A549 (cell line): ENCODE data around the gene EPHA5. TPM values are rescaled to one million over a fixed set of nuclear protein-coding genes. Genes with fewer than 3 reads are reported as not detected.
A peak's percentile ranks its signal among the peaks of the same experiment; 100 is the strongest.

Source experiments
- ATAC-seq, 2 experiments: fragments of 200-7000 bp in 1 of 2; fragments of >200 bp in 1 of 2; cut with Nextera tagmentation in 1 of 2; cut with Tn5 transposase in 1 of 2; 3 replicates each; pipeline versions ENCODE4 v1.8.0 to v1.9.1; 2018 to 2020; ENCODE audit warnings: mild to moderate bottlenecking in 1 of 2, moderate library complexity in 1 of 2
- CTCF ChIA-PET: fragments of 300-600 bp; sonication (Branson Sonifier 250); formaldehyde crosslinking; extraction: SDS; loops from one replicate; lab custom pipeline; 2021; ENCODE audit warnings: antibody characterized with exemption, inconsistent platforms; lab: Yijun Ruan, JAX
- POLR2A ChIA-PET: fragments of 350-600 bp; formaldehyde crosslinking; extraction: SDS; loops from one replicate; lab custom pipeline; 2021; ENCODE audit warnings: antibody characterized with exemption, inconsistent platforms; lab: Yijun Ruan, JAX
- DNase-seq, 2 experiments: peaks; one replicate each; pipeline versions ENCODE4 v3.0.0 to v3.0.0-alpha.2; 2011 to 2016; ENCODE audit warnings: low read depth in 1 of 2, low spot score in 1 of 2
- FAIRE-seq: peaks from 2 replicates; lab custom pipeline; 2011; peaks lifted over from hg19 to GRCh38; lab: Jason Lieb, UNC
- H3K27ac ChIP-seq, 2 experiments: fragments of >200 bp; sonication (Bioruptor Twin); formaldehyde crosslinking; 3 replicates each; pipeline ENCODE4 v1.5.1; 2016 to 2017
- H3K4me1 ChIP-seq: fragments of >200 bp; sonication (Bioruptor Twin); formaldehyde crosslinking; 3 replicates; pipeline ENCODE4 v1.6.1; 2016
- H3K4me2 ChIP-seq: fragments of >200 bp; sonication (Bioruptor Twin); formaldehyde crosslinking; 3 replicates; pipeline ENCODE4 v1.6.1; 2016
- H3K4me3 ChIP-seq: fragments of >200 bp; sonication (Bioruptor Twin); formaldehyde crosslinking; 3 replicates; pipeline ENCODE4 v1.5.1; 2016
- H3K9me3 ChIP-seq: fragments of >200 bp; sonication (Bioruptor Twin); formaldehyde crosslinking; 3 replicates; pipeline ENCODE4 v1.6.1; 2016
- BHLHE40 ChIP-seq: IDR thresholded peaks from 2 replicates; pipeline ENCODE4 v1.6.1; 2012; ENCODE audit warnings: low read depth, low read length, inconsistent platforms
- CHD4 ChIP-seq: fragments of 200-600 bp; sonication (generic); IDR thresholded peaks from 2 replicates; pipeline ENCODE4 v1.6.1; 2016; ENCODE audit warnings: antibody characterized with exemption, mild to moderate bottlenecking, borderline replicate concordance
- ESRRA ChIP-seq: fragments of 150-350 bp; IDR thresholded peaks from 2 replicates; pipeline ENCODE4 v1.6.1; 2014; ENCODE audit warnings: mild to moderate bottlenecking, low read length, borderline replicate concordance
- FOSB ChIP-seq: fragments of 250-450 bp; sonication (Bioruptor Pico); IDR thresholded peaks from 2 replicates; pipeline ENCODE4 v1.5.0; 2020; ENCODE audit warnings: mild to moderate bottlenecking, moderate library complexity
- GATA3 ChIP-seq: IDR thresholded peaks from 2 replicates; pipeline ENCODE4 v1.6.1; 2012; ENCODE audit warnings: borderline replicate concordance
- HEYL ChIP-seq: fragments of 250-450 bp; sonication (Bioruptor Pico); IDR thresholded peaks from 2 replicates; pipeline ENCODE4 v1.8.0; 2021; ENCODE audit warnings: mild to moderate bottlenecking, moderate library complexity
- HOXA7 ChIP-seq: fragments of 250-450 bp; sonication (Bioruptor Pico); IDR thresholded peaks from 2 replicates; pipeline ENCODE4 v1.5.0; 2020; ENCODE audit warnings: mild to moderate bottlenecking, moderate library complexity
- HOXB13 ChIP-seq: fragments of 250-450 bp; sonication (Bioruptor Pico); IDR thresholded peaks from 2 replicates; pipeline ENCODE4 v1.5.0; 2020; ENCODE audit warnings: low read depth, mild to moderate bottlenecking, moderate library complexity
- HOXB5 ChIP-seq: fragments of 250-450 bp; sonication (Bioruptor Pico); IDR thresholded peaks from 2 replicates; pipeline ENCODE4 v1.5.0; 2020; ENCODE audit warnings: mild to moderate bottlenecking, moderate library complexity
- JUNB ChIP-seq: fragments of >200 bp; sonication (Bioruptor Twin); formaldehyde crosslinking; IDR thresholded peaks from 2 replicates; pipeline ENCODE4 v1.6.1; 2016
- KDM5A ChIP-seq: fragments of 200-600 bp; sonication (generic); IDR thresholded peaks from 2 replicates; pipeline ENCODE4 v1.6.1; 2016; ENCODE audit warnings: antibody characterized with exemption, mild to moderate bottlenecking
- MAFK ChIP-seq: fragments of 450-650 bp; IDR thresholded peaks from 2 replicates; pipeline ENCODE4 v1.6.1; 2014; ENCODE audit not compliant: partially characterized antibody
- MYC ChIP-seq: IDR thresholded peaks from 2 replicates; pipeline ENCODE4 v1.6.1; 2012; ENCODE audit warnings: mild to moderate bottlenecking, inconsistent platforms, low read length, improper control_type of control experiment, borderline replicate concordance
- NFE2L2 ChIP-seq: fragments of 150-350 bp; conservative IDR thresholded peaks from 2 replicates; pipeline ENCODE4 v1.6.1; 2014; ENCODE audit warnings: low read length
- NR3C1 ChIP-seq: fragments of >200 bp; sonication (Bioruptor Twin); formaldehyde crosslinking; IDR thresholded peaks from 3 replicates; pipeline ENCODE4 v1.6.1; 2017
- PHF8 ChIP-seq: fragments of 200-600 bp; sonication (generic); IDR thresholded peaks from 2 replicates; pipeline ENCODE4 v1.6.1; 2016; ENCODE audit warnings: low read depth, mild to moderate bottlenecking, antibody characterized with exemption, moderate library complexity, borderline replicate concordance
- POLR2AphosphoS2 ChIP-seq: conservative IDR thresholded peaks from 2 replicates; pipeline ENCODE4 v1.6.1; 2012; ENCODE audit warnings: low read length, improper control_type of control experiment, inconsistent platforms
- RNF2 ChIP-seq: fragments of 200-600 bp; sonication (generic); IDR thresholded peaks from 2 replicates; pipeline ENCODE4 v1.6.1; 2016; ENCODE audit warnings: low read depth, mild to moderate bottlenecking, antibody characterized with exemption, moderate library complexity, borderline replicate concordance
- SMC3 ChIP-seq: fragments of >200 bp; sonication (Bioruptor Twin); formaldehyde crosslinking; IDR thresholded peaks from 3 replicates; pipeline ENCODE4 v1.6.1; 2018; ENCODE audit warnings: inconsistent platforms
- TFCP2L1 ChIP-seq: fragments of 250-450 bp; sonication (Bioruptor Pico); IDR thresholded peaks from 2 replicates; pipeline ENCODE4 v1.5.0; 2021; ENCODE audit warnings: mild to moderate bottlenecking
- TP53 ChIP-seq: fragments of 250-450 bp; sonication (Bioruptor Pico); IDR thresholded peaks from 2 replicates; pipeline ENCODE4 v1.5.0; 2021; ENCODE audit warnings: mild to moderate bottlenecking, moderate library complexity
- ZFP36 ChIP-seq: fragments of 450-650 bp; IDR thresholded peaks from 2 replicates; pipeline ENCODE4 v1.6.1; 2014; ENCODE audit warnings: borderline replicate concordance; ENCODE audit not compliant: partially characterized antibody
- ZSCAN20 ChIP-seq: fragments of 250-450 bp; sonication (Bioruptor Pico); IDR thresholded peaks from 2 replicates; pipeline ENCODE4 v1.8.0; 2022; ENCODE audit warnings: mild to moderate bottlenecking, moderate library complexity
- WGBS: methylation state at CpG from one replicate; pipeline ENCODE4 v1.1.6; 2017; ENCODE audit errors: missing lambda C conversion rate; 5-methylcytosine and 5-hydroxymethylcytosine counted together
- polyA plus RNA-seq, 4 experiments: library from polyadenylated mRNA; depleted of rRNA in 3 of 4; stranded (reverse); fragments of >200 nt; fragmentation: RNase III in 1 of 4; extraction: RNeasy Plus Mini Kit Qiagen cat#74134 plus additional on column Dnase treatment in 1 of 4; gene quantifications; 2 replicates in 3 of 4; 3 replicates in 1 of 4; pipeline ENCODE4 v1.2.3, GENCODE V29; 2011 to 2017
- TF ChIP-seq, protein P1 (sequence below): fragments of >200 bp; sonication (Bioruptor Twin); formaldehyde crosslinking; IDR thresholded peaks from 3 replicates; pipeline ENCODE4 v1.5.1; 2016
- TF ChIP-seq, protein P2 (sequence below): IDR thresholded peaks from 2 replicates; pipeline ENCODE4 v1.6.1; 2012
- TF ChIP-seq, protein P3 (sequence below): fragments of 150-350 bp; IDR thresholded peaks from 2 replicates; pipeline ENCODE4 v1.6.1; 2014; ENCODE audit warnings: low read depth, mild to moderate bottlenecking, low read length
- TF ChIP-seq, protein P4 (sequence below): fragments of 250-450 bp; sonication (Bioruptor Pico); IDR thresholded peaks from 2 replicates; pipeline ENCODE4 v1.5.0; 2021; ENCODE audit warnings: mild to moderate bottlenecking, moderate library complexity, borderline replicate concordance
- TF ChIP-seq, protein P5 (sequence below): IDR thresholded peaks from 2 replicates; pipeline ENCODE4 v1.6.1; 2012; ENCODE audit warnings: low read depth, borderline replicate concordance
- TF ChIP-seq, protein P6 (sequence below): fragments of 450-650 bp; IDR thresholded peaks from 2 replicates; pipeline ENCODE4 v1.6.1; 2014; ENCODE audit warnings: antibody characterized with exemption

The EPHA5 gene
- polyA plus RNA-seq, 2 of the 4 experiments (the other 2 are of a cell fraction), result 0.96 to 1.1 TPM

DNA sequence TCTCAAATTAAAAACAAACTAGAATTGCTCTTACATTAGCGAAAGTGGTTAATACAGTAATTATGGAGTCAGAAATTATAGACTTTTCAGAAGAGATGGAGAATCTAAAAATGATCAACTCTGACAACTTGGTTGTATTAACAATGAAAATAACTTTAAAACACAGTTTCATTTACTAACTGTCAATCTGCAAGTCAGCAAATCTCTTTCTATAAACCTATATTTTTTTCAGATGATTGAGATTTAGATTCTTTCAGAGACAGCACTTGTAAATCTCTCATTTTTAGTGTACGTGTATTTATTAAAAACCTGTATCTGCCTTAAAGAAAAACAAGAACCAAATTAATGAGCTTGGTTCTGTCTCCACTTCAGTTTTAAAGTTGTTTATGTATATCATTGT, 311.4 kb downstream of the EPHA5 start:
- no peak for FAIRE-seq
- no peaks in the 10 kb centered on the region for H3K9me3 ChIP-seq
- no peak for TF ChIP-seq BHLHE40
- TF ChIP-seq MAFK, result peak; percentile 58
- no peaks in the 10 kb centered on the region for H3K4me1 ChIP-seq
- CTCF ChIA-PET, result interaction anchor here (0.7 to 1.4 kb wide), 2 partner anchors 12 to 19 kb away, joined by 3 read pairs; no protein-coding TSS in a partner anchor
- 86% methylated on average over 2 of the region's 2 CpGs for WGBS
- no peak overlapping the region for H3K27ac ChIP-seq
- ATAC-seq, result no peak
- no peak overlapping the region for H3K4me2 ChIP-seq
- no peak overlapping the region for H3K4me3 ChIP-seq
- DNase-seq, result no peak
- POLR2A ChIA-PET, result no interaction called here

DNA sequence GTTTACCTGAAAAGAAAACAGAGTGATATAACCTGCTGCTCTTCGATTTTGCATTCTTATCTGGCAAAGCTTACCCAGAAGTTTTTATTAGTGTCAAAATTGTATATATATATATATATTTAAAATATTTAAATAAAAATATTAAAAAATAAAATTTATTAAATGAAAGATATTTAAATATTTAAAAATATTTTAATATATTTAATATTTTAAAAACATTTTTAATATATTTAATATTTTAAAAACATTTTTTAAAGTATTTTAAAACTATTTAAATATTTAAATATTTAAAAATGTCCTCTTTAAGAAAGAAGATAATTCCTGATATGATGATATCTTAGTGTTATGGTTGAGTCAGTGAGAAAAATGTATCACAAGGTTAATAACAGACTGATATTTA, 317.2 kb downstream of the EPHA5 start:
- no peak overlapping the region for H3K4me2 ChIP-seq
- POLR2A ChIA-PET, result no interaction called here
- TF ChIP-seq, protein P1, sequence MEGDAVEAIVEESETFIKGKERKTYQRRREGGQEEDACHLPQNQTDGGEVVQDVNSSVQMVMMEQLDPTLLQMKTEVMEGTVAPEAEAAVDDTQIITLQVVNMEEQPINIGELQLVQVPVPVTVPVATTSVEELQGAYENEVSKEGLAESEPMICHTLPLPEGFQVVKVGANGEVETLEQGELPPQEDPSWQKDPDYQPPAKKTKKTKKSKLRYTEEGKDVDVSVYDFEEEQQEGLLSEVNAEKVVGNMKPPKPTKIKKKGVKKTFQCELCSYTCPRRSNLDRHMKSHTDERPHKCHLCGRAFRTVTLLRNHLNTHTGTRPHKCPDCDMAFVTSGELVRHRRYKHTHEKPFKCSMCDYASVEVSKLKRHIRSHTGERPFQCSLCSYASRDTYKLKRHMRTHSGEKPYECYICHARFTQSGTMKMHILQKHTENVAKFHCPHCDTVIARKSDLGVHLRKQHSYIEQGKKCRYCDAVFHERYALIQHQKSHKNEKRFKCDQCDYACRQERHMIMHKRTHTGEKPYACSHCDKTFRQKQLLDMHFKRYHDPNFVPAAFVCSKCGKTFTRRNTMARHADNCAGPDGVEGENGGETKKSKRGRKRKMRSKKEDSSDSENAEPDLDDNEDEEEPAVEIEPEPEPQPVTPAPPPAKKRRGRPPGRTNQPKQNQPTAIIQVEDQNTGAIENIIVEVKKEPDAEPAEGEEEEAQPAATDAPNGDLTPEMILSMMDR, result no peak
- TF ChIP-seq ZSCAN20 (no peak), CHD4 (no peak), HEYL (no peak), JUNB (no peak), NR3C1 (no peak), RNF2 (no peak), HOXB5 (CRISPR knock-in tag) (no peak), SMC3 (no peak), HOXA7 (CRISPR knock-in tag) (no peak)
- TF ChIP-seq, protein P2, sequence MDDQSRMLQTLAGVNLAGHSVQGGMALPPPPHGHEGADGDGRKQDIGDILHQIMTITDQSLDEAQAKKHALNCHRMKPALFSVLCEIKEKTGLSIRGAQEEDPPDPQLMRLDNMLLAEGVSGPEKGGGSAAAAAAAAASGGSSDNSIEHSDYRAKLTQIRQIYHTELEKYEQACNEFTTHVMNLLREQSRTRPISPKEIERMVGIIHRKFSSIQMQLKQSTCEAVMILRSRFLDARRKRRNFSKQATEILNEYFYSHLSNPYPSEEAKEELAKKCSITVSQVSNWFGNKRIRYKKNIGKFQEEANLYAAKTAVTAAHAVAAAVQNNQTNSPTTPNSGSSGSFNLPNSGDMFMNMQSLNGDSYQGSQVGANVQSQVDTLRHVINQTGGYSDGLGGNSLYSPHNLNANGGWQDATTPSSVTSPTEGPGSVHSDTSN, result no peak
- TF ChIP-seq, protein P3, sequence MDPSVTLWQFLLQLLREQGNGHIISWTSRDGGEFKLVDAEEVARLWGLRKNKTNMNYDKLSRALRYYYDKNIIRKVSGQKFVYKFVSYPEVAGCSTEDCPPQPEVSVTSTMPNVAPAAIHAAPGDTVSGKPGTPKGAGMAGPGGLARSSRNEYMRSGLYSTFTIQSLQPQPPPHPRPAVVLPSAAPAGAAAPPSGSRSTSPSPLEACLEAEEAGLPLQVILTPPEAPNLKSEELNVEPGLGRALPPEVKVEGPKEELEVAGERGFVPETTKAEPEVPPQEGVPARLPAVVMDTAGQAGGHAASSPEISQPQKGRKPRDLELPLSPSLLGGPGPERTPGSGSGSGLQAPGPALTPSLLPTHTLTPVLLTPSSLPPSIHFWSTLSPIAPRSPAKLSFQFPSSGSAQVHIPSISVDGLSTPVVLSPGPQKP, result no peak
- TF ChIP-seq, all 56 proteins: peak for 0
- no peak overlapping the region for H3K27ac ChIP-seq
- H3K9me3 ChIP-seq, result no peaks in the 10 kb centered on the region
- DNase-seq (no peak), FAIRE-seq (no peak), ATAC-seq (no peak)
- 36% methylated on average over 1 of the region's 1 CpG for WGBS
- no peak overlapping the region for H3K4me3 ChIP-seq
- H3K4me1 ChIP-seq, result no peaks in the 10 kb centered on the region
- CTCF ChIA-PET, result no interaction called here

DNA sequence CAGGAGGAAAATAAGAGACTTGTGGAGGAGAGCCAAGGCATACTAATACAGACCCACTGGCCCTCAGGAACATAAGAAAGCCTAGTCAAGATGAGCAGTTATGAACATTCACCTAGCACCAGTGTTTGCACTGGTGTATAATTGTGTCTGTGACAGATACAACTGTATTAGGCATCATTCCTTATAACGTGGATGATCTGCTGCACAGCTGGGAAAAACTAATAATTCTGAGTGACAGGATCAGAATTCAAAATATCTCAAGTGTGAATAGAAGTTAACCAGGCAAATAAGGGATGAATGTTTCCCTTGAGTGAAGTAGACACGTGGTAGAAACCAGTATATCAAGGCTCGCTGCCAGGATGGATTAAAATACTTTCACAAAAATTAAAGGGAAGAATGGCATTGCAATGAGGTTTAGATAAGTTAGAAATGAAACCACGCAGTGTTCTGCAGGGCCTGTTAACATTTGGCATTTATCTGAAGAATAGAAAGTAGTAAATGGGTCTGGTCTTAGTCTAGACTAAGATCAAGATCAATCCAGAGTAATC, 325.9 kb downstream of the EPHA5 start:
- TF ChIP-seq HEYL (no peak), ESRRA (no peak), MYC (no peak), NFE2L2 (no peak), GATA3 (no peak), POLR2AphosphoS2 (no peak), BHLHE40 (no peak), PHF8 (no peak), FOSB (CRISPR knock-in tag) (no peak), TP53 (no peak), HOXB13 (CRISPR knock-in tag) (no peak), KDM5A (no peak), TFCP2L1 (CRISPR knock-in tag) (no peak), ZFP36 (no peak)
- TF ChIP-seq, protein P4, sequence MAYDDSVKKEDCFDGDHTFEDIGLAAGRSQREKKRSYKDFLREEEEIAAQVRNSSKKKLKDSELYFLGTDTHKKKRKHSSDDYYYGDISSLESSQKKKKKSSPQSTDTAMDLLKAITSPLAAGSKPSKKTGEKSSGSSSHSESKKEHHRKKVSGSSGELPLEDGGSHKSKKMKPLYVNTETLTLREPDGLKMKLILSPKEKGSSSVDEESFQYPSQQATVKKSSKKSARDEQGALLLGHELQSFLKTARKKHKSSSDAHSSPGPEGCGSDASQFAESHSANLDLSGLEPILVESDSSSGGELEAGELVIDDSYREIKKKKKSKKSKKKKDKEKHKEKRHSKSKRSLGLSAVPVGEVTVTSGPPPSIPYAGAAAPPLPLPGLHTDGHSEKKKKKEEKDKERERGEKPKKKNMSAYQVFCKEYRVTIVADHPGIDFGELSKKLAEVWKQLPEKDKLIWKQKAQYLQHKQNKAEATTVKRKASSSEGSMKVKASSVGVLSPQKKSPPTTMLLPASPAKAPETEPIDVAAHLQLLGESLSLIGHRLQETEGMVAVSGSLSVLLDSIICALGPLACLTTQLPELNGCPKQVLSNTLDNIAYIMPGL (CRISPR knock-in tag), result no peak
- TF ChIP-seq, protein P5, sequence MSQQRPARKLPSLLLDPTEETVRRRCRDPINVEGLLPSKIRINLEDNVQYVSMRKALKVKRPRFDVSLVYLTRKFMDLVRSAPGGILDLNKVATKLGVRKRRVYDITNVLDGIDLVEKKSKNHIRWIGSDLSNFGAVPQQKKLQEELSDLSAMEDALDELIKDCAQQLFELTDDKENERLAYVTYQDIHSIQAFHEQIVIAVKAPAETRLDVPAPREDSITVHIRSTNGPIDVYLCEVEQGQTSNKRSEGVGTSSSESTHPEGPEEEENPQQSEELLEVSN, result no peak
- TF ChIP-seq, protein P6, sequence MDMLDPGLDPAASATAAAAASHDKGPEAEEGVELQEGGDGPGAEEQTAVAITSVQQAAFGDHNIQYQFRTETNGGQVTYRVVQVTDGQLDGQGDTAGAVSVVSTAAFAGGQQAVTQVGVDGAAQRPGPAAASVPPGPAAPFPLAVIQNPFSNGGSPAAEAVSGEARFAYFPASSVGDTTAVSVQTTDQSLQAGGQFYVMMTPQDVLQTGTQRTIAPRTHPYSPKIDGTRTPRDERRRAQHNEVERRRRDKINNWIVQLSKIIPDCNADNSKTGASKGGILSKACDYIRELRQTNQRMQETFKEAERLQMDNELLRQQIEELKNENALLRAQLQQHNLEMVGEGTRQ, result no peak
- POLR2A ChIA-PET, result no interaction called here
- DNase-seq (no peak), FAIRE-seq (no peak), ATAC-seq (no peak)
- CTCF ChIA-PET, result no interaction called here
- Histone ChIP-seq H3K4me1 (no peaks in the 10 kb centered on the region), H3K9me3 (no peaks in the 10 kb centered on the region), H3K4me2 (no peak overlapping the region), H3K27ac (no peak overlapping the region), H3K4me3 (no peak overlapping the region)
- 47% methylated on average over 4 of the region's 4 CpGs for WGBS
